ENCODE measurements around the gene TBX21.

The TBX21 gene

GRCh38 chr17:47774331-47774730 is 41.3 kb downstream of the TBX21 start:
- DNase-seq (ENCODE audit: low spot score) = no peak

GRCh38 chr17:47774987-47775580 is 42.0 kb downstream of the TBX21 start:
- no peak for DNase-seq (ENCODE audit: low spot score)

- DNase-seq (ENCODE audit: low spot score) = peak; percentile 62
Observed at GRCh38 chr17:47776330-47777197, 43.5 kb downstream of the TBX21 start.

- DNase-seq (ENCODE audit: low spot score) = no peak
Observed at GRCh38 chr17:47778184-47778635, 45.2 kb downstream of the TBX21 start.

- no peak for DNase-seq (ENCODE audit: low spot score)
Observed at GRCh38 chr17:47781397-47781796, 48.4 kb downstream of the TBX21 start.

GRCh38 chr17:47785538-47786123 is 52.6 kb downstream of the TBX21 start:
- DNase-seq (ENCODE audit: low spot score) = no peak

GRCh38 chr17:47789611-47790561 is 56.9 kb downstream of the TBX21 start:
- no peak for DNase-seq (ENCODE audit: low spot score)

GRCh38 chr17:47791025-47791424 is 58.0 kb downstream of the TBX21 start:
- DNase-seq (ENCODE audit: low spot score) = no peak

- DNase-seq (ENCODE audit: low spot score) = no peak
Observed at GRCh38 chr17:47792457-47792856, 59.4 kb downstream of the TBX21 start.

- DNase-seq (ENCODE audit: low spot score) = no peak
Observed at GRCh38 chr17:47792979-47793378, 59.9 kb downstream of the TBX21 start.

All from hematopoietic multipotent progenitor cell treated with erythropoietin and hydrocortisone succinate and interleukin-3 and kit ligand, for 15 days (in vitro differentiated cells).